Lower leg skin (tissue), 4 donors: Measurements from ENCODE around the gene STAT4. TPM values are rescaled to one million over a fixed set of nuclear protein-coding genes. Genes with fewer than 3 reads are reported as not detected.

Source experiments
- DNase-seq, 2 donors: peaks; one replicate each; pipeline ENCODE4 v3.0.0-alpha.2; 2019; ENCODE audit warnings: low spot score in 2 of 2
- H3K4me3 ChIP-seq: fragments of 200-600 bp; sonication (generic); 2 replicates; pipeline ENCODE4 v1.5.1; 2017; ENCODE audit warnings: mild to moderate bottlenecking, low read depth; ENCODE audit not compliant: poor library complexity, severe bottlenecking
- POLR2A ChIP-seq, 2 donors: fragments of 450-650 bp; IDR thresholded peaks; one replicate each; pipeline ENCODE4 v1.6.1; 2016 to 2017; ENCODE audit warnings: antibody characterized with exemption in 2 of 2, mild to moderate bottlenecking in 1 of 2, moderate library complexity in 1 of 2
- WGBS, 2 donors: methylation state at CpG; one replicate each; pipeline ENCODE4 v1.1.5; 2018; 5-methylcytosine and 5-hydroxymethylcytosine counted together
- intact Hi-C: fragments of 100-400 bp; cut with DNase I; formaldehyde crosslinking; loops from one replicate; pipeline ENCODE4 v1.15.0; 2023; ENCODE audit warnings: low total_unique reads
- total RNA-seq, 4 donors: library from RNA; depleted of rRNA; stranded (reverse); fragments of >200 nt; gene quantifications; one replicate each; pipeline ENCODE4 v1.1.0, GENCODE V29; 2016
- TF ChIP-seq, protein P1 (sequence below), 3 donors: fragments of 450-650 bp; IDR thresholded peaks; one replicate each; pipeline ENCODE4 v1.5.1; 2016; ENCODE audit warnings: antibody characterized with exemption in 3 of 3, mild to moderate bottlenecking in 3 of 3, moderate library complexity in 2 of 3

The STAT4 gene
- total RNA-seq, 4 donors from 2014 or later, result 0.46 to 4.3 (median 1.3) TPM

- 79 to 85% methylated on average over 6 of the region's 6 CpGs for whole genome bisulfite sequencing, 2 donors
- intact Hi-C loops, result no loop called here
- TF ChIP-seq, protein P1, sequence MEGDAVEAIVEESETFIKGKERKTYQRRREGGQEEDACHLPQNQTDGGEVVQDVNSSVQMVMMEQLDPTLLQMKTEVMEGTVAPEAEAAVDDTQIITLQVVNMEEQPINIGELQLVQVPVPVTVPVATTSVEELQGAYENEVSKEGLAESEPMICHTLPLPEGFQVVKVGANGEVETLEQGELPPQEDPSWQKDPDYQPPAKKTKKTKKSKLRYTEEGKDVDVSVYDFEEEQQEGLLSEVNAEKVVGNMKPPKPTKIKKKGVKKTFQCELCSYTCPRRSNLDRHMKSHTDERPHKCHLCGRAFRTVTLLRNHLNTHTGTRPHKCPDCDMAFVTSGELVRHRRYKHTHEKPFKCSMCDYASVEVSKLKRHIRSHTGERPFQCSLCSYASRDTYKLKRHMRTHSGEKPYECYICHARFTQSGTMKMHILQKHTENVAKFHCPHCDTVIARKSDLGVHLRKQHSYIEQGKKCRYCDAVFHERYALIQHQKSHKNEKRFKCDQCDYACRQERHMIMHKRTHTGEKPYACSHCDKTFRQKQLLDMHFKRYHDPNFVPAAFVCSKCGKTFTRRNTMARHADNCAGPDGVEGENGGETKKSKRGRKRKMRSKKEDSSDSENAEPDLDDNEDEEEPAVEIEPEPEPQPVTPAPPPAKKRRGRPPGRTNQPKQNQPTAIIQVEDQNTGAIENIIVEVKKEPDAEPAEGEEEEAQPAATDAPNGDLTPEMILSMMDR (IDR thresholded peaks at IDR 0.05), result no peak
- TF ChIP-seq POLR2A (IDR thresholded peaks at IDR 0.05), result no peak
- H3K4me3 ChIP-seq, result no peak overlapping the region
- DNase-seq, result no peak
Measured at GRCh38 chr2:191053256-191053655, 97.5 kb downstream of the STAT4 start.

- no peak for DNase-seq
- no peak overlapping the region for H3K4me3 ChIP-seq
- WGBS, 2 donors, result 24 to 28% methylated on average over 10 of the region's 10 CpGs
- TF ChIP-seq, protein P1 (IDR thresholded peaks at IDR 0.05), result peak in 1 of 3 donors; percentile 37
- TF ChIP-seq POLR2A (IDR thresholded peaks at IDR 0.05), result no peak
- intact Hi-C loops, result no loop called here
Measured at GRCh38 chr2:191051825-191052778, 98.7 kb downstream of the STAT4 start.

- intact Hi-C loops, result no loop called here
- no peak for TF ChIP-seq POLR2A (IDR thresholded peaks at IDR 0.05)
- TF ChIP-seq, protein P1 (IDR thresholded peaks at IDR 0.05), result no peak
- H3K4me3 ChIP-seq, result no peak overlapping the region
- WGBS, 2 donors, result 83% methylated on average over 3 of the region's 3 CpGs
- no peak for DNase-seq
Measured at GRCh38 chr2:191051177-191051576, 99.6 kb downstream of the STAT4 start.

GRCh38 chr2:191050640-191050987 is 100.2 kb downstream of the STAT4 start:
- WGBS, 2 donors, result 22 to 29% methylated on average over 1 of the region's 1 CpG
- TF ChIP-seq POLR2A (IDR thresholded peaks at IDR 0.05), result no peak
- TF ChIP-seq, protein P1 (IDR thresholded peaks at IDR 0.05), result no peak
- DNase-seq, result no peak
- H3K4me3 ChIP-seq, result no peak overlapping the region
- intact Hi-C loops, result no loop called here

GRCh38 chr2:191049728-191050639 is 100.8 kb downstream of the STAT4 start:
- intact Hi-C loops, result no loop called here

More at GRCh38 chr2:191049728-191050639, 100.8 kb downstream of the STAT4 start:
- H3K4me3 ChIP-seq, result no peak overlapping the region
- no peak for DNase-seq
- TF ChIP-seq, protein P1 (IDR thresholded peaks at IDR 0.05), result no peak
- TF ChIP-seq POLR2A (IDR thresholded peaks at IDR 0.05), result no peak
- 55 to 66% methylated on average over 4 of the region's 4 CpGs for WGBS, 2 donors
